ENCODE data around the gene ANKRD33B. TPM values are rescaled to one million over a fixed set of nuclear protein-coding genes. Genes with fewer than 3 reads are reported as not detected.

ANKRD33B gene
- total RNA-seq, 1 experiment from 2014 or later = 10.9 TPM

DNA sequence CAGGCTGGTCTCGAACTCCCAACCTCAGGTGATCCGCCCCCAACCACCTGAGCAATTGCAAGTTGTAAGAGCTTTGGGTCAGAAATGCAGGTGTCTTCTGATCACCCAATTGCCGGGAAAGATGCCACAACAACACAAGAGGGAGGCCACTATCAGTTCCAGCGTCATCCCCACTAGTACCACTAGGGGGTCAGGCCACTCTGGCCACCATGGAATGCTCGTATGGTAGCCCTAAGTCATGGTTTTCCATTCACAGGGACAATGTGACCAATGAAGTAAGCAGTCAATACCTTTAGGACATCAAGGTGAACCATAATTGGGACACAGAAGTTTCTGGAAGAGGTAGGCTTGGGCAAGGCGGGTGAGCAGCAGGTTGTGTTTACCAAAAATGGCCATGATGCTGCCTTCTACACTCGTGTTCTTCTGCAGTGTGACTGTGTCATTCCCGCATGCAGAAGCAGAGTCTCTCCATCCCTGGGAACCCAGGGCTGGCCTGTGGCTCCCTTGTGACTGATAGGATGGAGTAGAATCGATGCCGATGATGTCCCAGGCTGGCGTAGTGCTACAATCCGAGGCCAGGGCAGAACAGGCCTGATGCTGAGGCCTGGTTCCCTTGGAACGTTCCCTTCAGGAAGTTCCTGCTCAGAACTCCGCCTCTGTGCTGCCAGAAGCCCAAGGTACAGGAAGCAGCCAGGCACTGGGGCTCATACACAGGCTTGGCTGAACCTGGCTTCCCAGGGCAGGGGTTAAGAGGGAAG, 42.2 kb upstream of the ANKRD33B start (continued):
- TF ChIP-seq, protein P1, sequence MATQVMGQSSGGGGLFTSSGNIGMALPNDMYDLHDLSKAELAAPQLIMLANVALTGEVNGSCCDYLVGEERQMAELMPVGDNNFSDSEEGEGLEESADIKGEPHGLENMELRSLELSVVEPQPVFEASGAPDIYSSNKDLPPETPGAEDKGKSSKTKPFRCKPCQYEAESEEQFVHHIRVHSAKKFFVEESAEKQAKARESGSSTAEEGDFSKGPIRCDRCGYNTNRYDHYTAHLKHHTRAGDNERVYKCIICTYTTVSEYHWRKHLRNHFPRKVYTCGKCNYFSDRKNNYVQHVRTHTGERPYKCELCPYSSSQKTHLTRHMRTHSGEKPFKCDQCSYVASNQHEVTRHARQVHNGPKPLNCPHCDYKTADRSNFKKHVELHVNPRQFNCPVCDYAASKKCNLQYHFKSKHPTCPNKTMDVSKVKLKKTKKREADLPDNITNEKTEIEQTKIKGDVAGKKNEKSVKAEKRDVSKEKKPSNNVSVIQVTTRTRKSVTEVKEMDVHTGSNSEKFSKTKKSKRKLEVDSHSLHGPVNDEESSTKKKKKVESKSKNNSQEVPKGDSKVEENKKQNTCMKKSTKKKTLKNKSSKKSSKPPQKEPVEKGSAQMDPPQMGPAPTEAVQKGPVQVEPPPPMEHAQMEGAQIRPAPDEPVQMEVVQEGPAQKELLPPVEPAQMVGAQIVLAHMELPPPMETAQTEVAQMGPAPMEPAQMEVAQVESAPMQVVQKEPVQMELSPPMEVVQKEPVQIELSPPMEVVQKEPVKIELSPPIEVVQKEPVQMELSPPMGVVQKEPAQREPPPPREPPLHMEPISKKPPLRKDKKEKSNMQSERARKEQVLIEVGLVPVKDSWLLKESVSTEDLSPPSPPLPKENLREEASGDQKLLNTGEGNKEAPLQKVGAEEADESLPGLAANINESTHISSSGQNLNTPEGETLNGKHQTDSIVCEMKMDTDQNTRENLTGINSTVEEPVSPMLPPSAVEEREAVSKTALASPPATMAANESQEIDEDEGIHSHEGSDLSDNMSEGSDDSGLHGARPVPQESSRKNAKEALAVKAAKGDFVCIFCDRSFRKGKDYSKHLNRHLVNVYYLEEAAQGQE (IDR thresholded peaks at IDR 0.05; ENCODE audit: low read depth) = no peak
- no peak for TF ChIP-seq ELF1 (IDR thresholded peaks at IDR 0.05; ENCODE audit: borderline replicate concordance, low read depth)

DNA sequence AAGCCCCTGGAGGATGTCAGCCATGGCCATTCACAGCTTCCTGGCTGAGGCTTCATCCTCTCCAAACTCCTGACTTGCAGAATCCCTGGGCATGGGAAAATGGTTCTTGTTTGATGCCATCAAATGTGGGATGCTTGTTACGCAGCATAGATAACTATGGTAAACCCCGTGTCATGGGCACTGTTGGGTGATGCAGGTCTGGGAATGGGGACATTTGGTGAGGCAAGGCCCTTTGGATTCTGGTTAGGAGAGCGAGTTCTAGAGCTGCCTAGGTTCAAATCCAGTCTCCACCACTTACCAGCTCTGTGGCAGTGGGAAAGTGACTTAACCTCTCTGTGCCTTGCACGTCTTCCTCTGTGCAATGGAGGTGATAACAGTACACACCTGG, 41.7 kb upstream of the ANKRD33B start:
- RAD21 ChIA-PET (ENCODE audit: low non-redundant PET in 1 of 2, low total read pairs in 2 of 2, uncharacterized antibody in 2 of 2, unreplicated experiment in 2 of 2) = no interaction called here
- no peaks in the 10 kb centered on the region for H3K79me2 ChIP-seq (ENCODE audit: insufficient read depth, low read length)
- H3K4me3 ChIP-seq (replicated peaks in 1 of 2; ENCODE audit: low read depth in 1 of 2, low read length in 2 of 2) = no peak overlapping the region
- no peak overlapping the region for H3K27ac ChIP-seq (ENCODE audit: low read depth, low read length)
- peaks cover 0 to 11% of the 10 kb centered on the region in 2 experiments; a peak in 1 of 4 replicates for H3K9me3 ChIP-seq (ENCODE audit: control insufficient read depth in 1 of 2, insufficient read depth in 1 of 2, low read depth in 1 of 2, low read length in 2 of 2)
- H3K9ac ChIP-seq (ENCODE audit: low read length) = no peak overlapping the region
- POLR2A ChIA-PET = no interaction called here
- H2AFZ ChIP-seq (ENCODE audit: low read depth, low read length, poor library complexity, severe bottlenecking) = no peak overlapping the region
- no peaks in the 10 kb centered on the region for H4K20me1 ChIP-seq (ENCODE audit: insufficient read depth)
- no peaks in the 10 kb centered on the region for H3K9me2 ChIP-seq (ENCODE audit: insufficient read depth)
- CTCF ChIA-PET = no interaction called here
- peaks cover 0 to 25% of the 10 kb centered on the region in 2 experiments; a peak in 2 of 4 replicates for H3K4me1 ChIP-seq (ENCODE audit: control insufficient read depth in 1 of 2, insufficient read depth in 2 of 2, low read length in 2 of 2)
- no peaks in the 10 kb centered on the region for H3K27me3 ChIP-seq (ENCODE audit: insufficient read depth, low read length)
- ATAC-seq = no peak
- no peaks in the 10 kb centered on the region for H3K36me3 ChIP-seq (ENCODE audit: control insufficient read depth in 1 of 2, insufficient read depth in 2 of 2, low read length in 2 of 2)
- no peak overlapping the region for H3K4me2 ChIP-seq (ENCODE audit: low read length)
- intact Hi-C loops (cut with micrococcal nuclease) = no loop called here
- DNase-seq (ENCODE audit: low read depth, low spot score) = no peak
- BruUV-seq (replicated peaks) = no TSS peak
- TF ChIP-seq, protein P2, sequence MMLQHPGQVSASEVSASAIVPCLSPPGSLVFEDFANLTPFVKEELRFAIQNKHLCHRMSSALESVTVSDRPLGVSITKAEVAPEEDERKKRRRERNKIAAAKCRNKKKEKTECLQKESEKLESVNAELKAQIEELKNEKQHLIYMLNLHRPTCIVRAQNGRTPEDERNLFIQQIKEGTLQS (IDR thresholded peaks at IDR 0.05) = no peak
- TF ChIP-seq, protein P1 (IDR thresholded peaks at IDR 0.05; ENCODE audit: low read depth) = no peak
- no peak for TF ChIP-seq EGR1 (IDR thresholded peaks at IDR 0.05; ENCODE audit: low read depth)
- TF ChIP-seq, protein P3, sequence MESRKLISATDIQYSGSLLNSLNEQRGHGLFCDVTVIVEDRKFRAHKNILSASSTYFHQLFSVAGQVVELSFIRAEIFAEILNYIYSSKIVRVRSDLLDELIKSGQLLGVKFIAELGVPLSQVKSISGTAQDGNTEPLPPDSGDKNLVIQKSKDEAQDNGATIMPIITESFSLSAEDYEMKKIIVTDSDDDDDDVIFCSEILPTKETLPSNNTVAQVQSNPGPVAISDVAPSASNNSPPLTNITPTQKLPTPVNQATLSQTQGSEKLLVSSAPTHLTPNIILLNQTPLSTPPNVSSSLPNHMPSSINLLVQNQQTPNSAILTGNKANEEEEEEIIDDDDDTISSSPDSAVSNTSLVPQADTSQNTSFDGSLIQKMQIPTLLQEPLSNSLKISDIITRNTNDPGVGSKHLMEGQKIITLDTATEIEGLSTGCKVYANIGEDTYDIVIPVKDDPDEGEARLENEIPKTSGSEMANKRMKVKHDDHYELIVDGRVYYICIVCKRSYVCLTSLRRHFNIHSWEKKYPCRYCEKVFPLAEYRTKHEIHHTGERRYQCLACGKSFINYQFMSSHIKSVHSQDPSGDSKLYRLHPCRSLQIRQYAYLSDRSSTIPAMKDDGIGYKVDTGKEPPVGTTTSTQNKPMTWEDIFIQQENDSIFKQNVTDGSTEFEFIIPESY (IDR thresholded peaks at IDR 0.05; ENCODE audit: extremely low read depth, insufficient replicate concordance, low read length) = no peak
- TF ChIP-seq POLR2A (IDR thresholded peaks at IDR 0.05; ENCODE audit: borderline replicate concordance, extremely low read depth, insufficient read depth, insufficient read length) = no peak
- TF ChIP-seq, protein P4, sequence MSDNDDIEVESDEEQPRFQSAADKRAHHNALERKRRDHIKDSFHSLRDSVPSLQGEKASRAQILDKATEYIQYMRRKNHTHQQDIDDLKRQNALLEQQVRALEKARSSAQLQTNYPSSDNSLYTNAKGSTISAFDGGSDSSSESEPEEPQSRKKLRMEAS (IDR thresholded peaks at IDR 0.05) = no peak
- TF ChIP-seq, protein P5, sequence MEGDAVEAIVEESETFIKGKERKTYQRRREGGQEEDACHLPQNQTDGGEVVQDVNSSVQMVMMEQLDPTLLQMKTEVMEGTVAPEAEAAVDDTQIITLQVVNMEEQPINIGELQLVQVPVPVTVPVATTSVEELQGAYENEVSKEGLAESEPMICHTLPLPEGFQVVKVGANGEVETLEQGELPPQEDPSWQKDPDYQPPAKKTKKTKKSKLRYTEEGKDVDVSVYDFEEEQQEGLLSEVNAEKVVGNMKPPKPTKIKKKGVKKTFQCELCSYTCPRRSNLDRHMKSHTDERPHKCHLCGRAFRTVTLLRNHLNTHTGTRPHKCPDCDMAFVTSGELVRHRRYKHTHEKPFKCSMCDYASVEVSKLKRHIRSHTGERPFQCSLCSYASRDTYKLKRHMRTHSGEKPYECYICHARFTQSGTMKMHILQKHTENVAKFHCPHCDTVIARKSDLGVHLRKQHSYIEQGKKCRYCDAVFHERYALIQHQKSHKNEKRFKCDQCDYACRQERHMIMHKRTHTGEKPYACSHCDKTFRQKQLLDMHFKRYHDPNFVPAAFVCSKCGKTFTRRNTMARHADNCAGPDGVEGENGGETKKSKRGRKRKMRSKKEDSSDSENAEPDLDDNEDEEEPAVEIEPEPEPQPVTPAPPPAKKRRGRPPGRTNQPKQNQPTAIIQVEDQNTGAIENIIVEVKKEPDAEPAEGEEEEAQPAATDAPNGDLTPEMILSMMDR (IDR thresholded peaks at IDR 0.05 in 2 of 3, conservative IDR thresholded peaks at IDR 0.05 in 1 of 3; ENCODE audit: borderline replicate concordance in 1 of 3, insufficient read depth in 1 of 3, low read depth in 2 of 3, low read length in 2 of 3) = no peak
- no peak for TF ChIP-seq FOSL1 (IDR thresholded peaks at IDR 0.05; ENCODE audit: low read depth)
- no peak for TF ChIP-seq SRF (IDR thresholded peaks at IDR 0.05; ENCODE audit: low read depth)
- no peak for TF ChIP-seq SP1 (IDR thresholded peaks at IDR 0.05; ENCODE audit: low read depth)
- no peak for TF ChIP-seq ELF1 (IDR thresholded peaks at IDR 0.05; ENCODE audit: borderline replicate concordance, low read depth)

All from HCT116 (cell line).